ENCODE data around the gene ATXN7L1.
"Not testable (repeated sequence)": the region's sequence is repeated elsewhere in the genome, so short reads cannot be mapped to it uniquely, and the experiment has no call there.

- not testable (repeated sequence) for TF ChIP-seq POLR2AphosphoS5 (IDR thresholded peaks at IDR 0.05; ENCODE audit: low read depth, low read length); POLR2A (IDR thresholded peaks at IDR 0.05; ENCODE audit: low read depth, low read length); TAF1 (IDR thresholded peaks at IDR 0.05; ENCODE audit: borderline replicate concordance, low read depth, low read length)
These were observed 31.7 kb downstream of the ATXN7L1 start for GRCh38 chr7:105844681-105845080.
